GM18505 (cell line): ENCODE measurements around the gene UBAC1.

ENCODE experiments used
- ATAC-seq: cut with Tn5 transposase; IDR thresholded peaks from one replicate; pipeline ENCODE4 v1.9.1; 2021; ENCODE audit not compliant: unreplicated experiment
- POLR2A ChIP-seq: IDR thresholded peaks from 4 replicates; pipeline ENCODE4 v1.6.1; 2011; ENCODE audit warnings: borderline replicate concordance; ENCODE audit not compliant: insufficient read depth, insufficient read length; ENCODE audit errors: extremely low read depth

Gene UBAC1

GRCh38 chr9:135989157-135989556 lies 28.0 kb upstream of the UBAC1 start:
- no peak for TF ChIP-seq POLR2A
- no peak for ATAC-seq

GRCh38 chr9:135988493-135988892 lies 27.3 kb upstream of the UBAC1 start:
- TF ChIP-seq POLR2A = no peak
- no peak for ATAC-seq

GRCh38 chr9:135987838-135988404 lies 26.7 kb upstream of the UBAC1 start:
- ATAC-seq = no peak
- TF ChIP-seq POLR2A = no peak

- TF ChIP-seq POLR2A = no peak
- no peak for ATAC-seq
Measured at GRCh38 chr9:135986605-135987004, 25.4 kb upstream of the UBAC1 start.

- no peak for ATAC-seq
- no peak for TF ChIP-seq POLR2A
Measured at GRCh38 chr9:135985889-135986288, 24.7 kb upstream of the UBAC1 start.

- no peak for TF ChIP-seq POLR2A
- no peak for ATAC-seq
Measured at GRCh38 chr9:135985459-135985774, 24.2 kb upstream of the UBAC1 start.

GRCh38 chr9:135984072-135984710 lies 23.0 kb upstream of the UBAC1 start:
- ATAC-seq = no peak
- TF ChIP-seq POLR2A = no peak

GRCh38 chr9:135983208-135984071 lies 22.3 kb upstream of the UBAC1 start:
- no peak for TF ChIP-seq POLR2A
- ATAC-seq = no peak

- TF ChIP-seq POLR2A = no peak
- no peak for ATAC-seq
Measured at GRCh38 chr9:135982499-135983207, 21.5 kb upstream of the UBAC1 start.

GRCh38 chr9:135980926-135981630 lies 19.9 kb upstream of the UBAC1 start:
- ATAC-seq = no peak
- TF ChIP-seq POLR2A = no peak

- no peak for ATAC-seq
- no peak for TF ChIP-seq POLR2A
Measured at GRCh38 chr9:135979547-135980166, 18.5 kb upstream of the UBAC1 start.
